Measurements from ENCODE around the gene P2RY2. TPM values are rescaled to one million over a fixed set of nuclear protein-coding genes. Genes with fewer than 3 reads are reported as not detected.
A peak's percentile ranks its signal among the peaks of the same experiment; 100 is the strongest.
"Not testable (repeated sequence)": the region's sequence is repeated elsewhere in the genome, so short reads cannot be mapped to it uniquely, and the experiment has no call there.

The P2RY2 gene
- total and polyA plus RNA-seq, 9 donors = 0.43 to 1.7 (median 1.0) TPM

DNA sequence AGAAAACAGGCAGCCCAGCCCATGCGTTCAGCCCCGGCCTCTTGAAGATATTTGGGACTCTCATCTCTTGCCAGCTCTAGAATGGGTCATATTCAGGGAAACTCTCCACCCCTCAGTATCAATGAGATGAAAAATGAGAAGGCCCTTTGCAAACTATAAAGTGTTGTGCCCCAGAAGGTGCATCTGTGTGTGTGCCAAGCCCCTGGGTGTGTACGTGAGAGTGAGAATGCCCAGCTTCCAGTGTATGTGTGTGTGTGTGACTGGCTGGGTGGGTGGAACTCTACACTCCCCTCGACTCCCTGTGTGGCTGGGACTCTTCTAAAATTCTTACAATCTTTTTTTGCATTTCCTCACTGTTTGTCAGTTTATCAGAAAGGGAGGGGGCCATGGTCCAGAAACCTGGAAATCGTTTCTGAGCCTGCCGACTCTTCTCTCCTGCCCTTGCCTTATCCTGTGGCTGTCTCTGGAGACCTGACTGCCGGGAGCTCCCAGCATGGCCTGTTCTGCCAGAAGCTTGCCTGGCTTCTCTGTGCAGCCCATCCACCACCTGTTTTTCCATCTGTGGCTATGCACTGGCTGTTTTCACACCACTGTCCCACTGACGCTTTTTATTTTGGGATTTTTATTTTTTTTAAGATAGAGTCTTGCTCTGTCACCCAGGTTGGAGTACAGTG, 55.3 kb downstream of the P2RY2 start:
- DNase-seq = peak; percentile 40
- Histone ChIP-seq H3K36me3 (ENCODE audit: control insufficient read depth, insufficient read depth, low read length) (no peaks in the 10 kb centered on the region), H3K4me3 (ENCODE audit: low read length) (peak overlapping the region; percentile 25), H3K27me3 (ENCODE audit: control insufficient read depth, insufficient read depth, low read length) (no peaks in the 10 kb centered on the region), H3K27ac (ENCODE audit: low read length) (peak overlapping the region; percentile 29), H3K4me1 (ENCODE audit: control insufficient read depth, insufficient read depth, low read length) (peaks cover 23% of the 10 kb centered on the region), H3K9me3 (replicated peaks; ENCODE audit: control insufficient read depth, low read depth, low read length) (no peaks in the 10 kb centered on the region)
- WGBS (ENCODE audit: insufficient coverage) = 10% methylated on average over 3 of the region's 8 CpGs

DNA sequence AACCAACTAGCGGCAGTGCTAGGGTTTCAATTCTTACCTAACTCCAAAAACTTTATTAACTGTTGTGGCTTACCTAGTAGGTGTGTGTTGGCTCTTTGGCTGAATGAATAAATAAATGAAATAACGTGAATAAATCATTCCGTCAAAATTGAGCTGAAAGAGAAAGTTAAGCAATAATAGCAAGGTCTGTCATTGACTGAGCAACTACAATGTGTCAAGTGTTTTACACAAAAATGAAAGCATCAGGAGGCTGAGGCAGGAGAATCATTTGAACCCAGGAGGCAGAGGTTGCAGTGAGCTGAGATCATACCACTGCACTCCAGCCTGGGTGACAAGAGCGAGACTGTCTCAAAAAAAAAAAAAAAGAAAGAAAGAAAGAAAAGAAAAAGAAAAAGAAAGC, 56.1 kb downstream of the P2RY2 start:
- not testable (repeated sequence) for H3K36me3 ChIP-seq (ENCODE audit: control insufficient read depth, insufficient read depth, low read length); H3K4me3 ChIP-seq (ENCODE audit: low read length); DNase-seq; H3K27ac ChIP-seq (ENCODE audit: low read length); H3K9me3 ChIP-seq (replicated peaks; ENCODE audit: control insufficient read depth, low read depth, low read length); H3K27me3 ChIP-seq (ENCODE audit: control insufficient read depth, insufficient read depth, low read length)
- H3K4me1 ChIP-seq (ENCODE audit: control insufficient read depth, insufficient read depth, low read length) = peaks cover 21% of the 10 kb centered on the region
- 92% methylated on average over 3 of the region's 4 CpGs for WGBS (ENCODE audit: insufficient coverage)

DNA sequence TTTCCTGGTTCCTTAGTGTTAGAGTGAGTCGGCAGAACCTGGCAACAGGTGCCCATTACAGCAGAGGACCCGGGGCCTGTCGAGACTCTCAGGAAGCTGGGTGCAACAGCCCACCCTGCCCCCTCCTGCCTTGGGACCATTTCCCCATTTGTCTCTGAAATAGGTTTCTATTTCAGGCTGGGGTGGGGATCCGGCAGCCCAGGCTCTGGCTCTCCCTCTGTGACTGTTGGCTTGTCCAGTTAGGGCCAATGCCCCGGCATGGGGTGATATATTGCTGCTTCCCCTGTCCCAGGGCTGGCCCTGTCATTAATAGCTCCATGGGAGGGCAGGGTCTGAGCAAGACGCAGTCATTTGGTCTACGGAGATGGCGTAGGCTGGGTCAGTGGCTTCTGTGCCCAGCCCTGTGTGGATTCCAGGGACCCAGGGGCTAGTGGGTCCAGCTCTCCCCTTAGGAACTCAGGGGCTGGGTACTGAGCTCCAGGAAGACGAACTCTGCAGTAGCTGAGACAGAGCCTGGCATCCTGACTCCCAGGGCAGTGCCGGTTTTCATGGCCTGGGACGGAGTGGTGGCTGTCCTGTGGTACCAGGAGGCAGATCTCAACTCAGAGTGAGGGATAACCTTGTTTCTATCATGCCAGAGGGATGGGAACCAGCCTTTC, 56.8 kb downstream of the P2RY2 start:
- Histone ChIP-seq H3K4me3 (ENCODE audit: low read length) (no peak overlapping the region), H3K9me3 (replicated peaks; ENCODE audit: control insufficient read depth, low read depth, low read length) (no peaks in the 10 kb centered on the region), H3K27me3 (ENCODE audit: control insufficient read depth, insufficient read depth, low read length) (no peaks in the 10 kb centered on the region), H3K4me1 (ENCODE audit: control insufficient read depth, insufficient read depth, low read length) (peaks cover 18% of the 10 kb centered on the region), H3K27ac (ENCODE audit: low read length) (no peak overlapping the region), H3K36me3 (ENCODE audit: control insufficient read depth, insufficient read depth, low read length) (no peaks in the 10 kb centered on the region)
- no peak for DNase-seq
- 62% methylated on average over 10 of the region's 11 CpGs for WGBS (ENCODE audit: insufficient coverage)

DNA sequence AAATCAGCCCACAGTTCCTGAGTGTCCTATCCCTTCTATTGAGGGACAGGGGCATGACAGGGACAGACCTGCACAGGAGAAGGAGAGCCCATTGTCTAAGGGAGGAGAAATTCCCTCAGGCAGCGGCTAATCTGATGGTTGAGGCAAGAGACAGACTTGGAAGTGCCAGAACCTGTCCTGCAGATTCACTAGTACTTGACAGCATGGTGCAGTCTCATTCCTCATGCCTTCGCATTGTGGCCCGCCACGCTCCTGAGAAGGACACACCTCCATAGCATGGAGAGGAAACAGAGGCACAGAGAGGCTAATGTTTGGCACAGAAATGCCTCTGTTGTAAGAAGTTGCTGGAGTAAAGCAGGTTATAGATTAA, 57.3 kb downstream of the P2RY2 start:
- no peak overlapping the region for H3K4me3 ChIP-seq (ENCODE audit: low read length)
- no peak for DNase-seq
- WGBS (ENCODE audit: insufficient coverage) = 100% methylated on average over 1 of the region's 4 CpGs
- no peaks in the 10 kb centered on the region for H3K27me3 ChIP-seq (ENCODE audit: control insufficient read depth, insufficient read depth, low read length)
- H3K36me3 ChIP-seq (ENCODE audit: control insufficient read depth, insufficient read depth, low read length) = no peaks in the 10 kb centered on the region
- H3K9me3 ChIP-seq (replicated peaks; ENCODE audit: control insufficient read depth, low read depth, low read length) = no peaks in the 10 kb centered on the region
- H3K27ac ChIP-seq (ENCODE audit: low read length) = no peak overlapping the region
- peaks cover 16% of the 10 kb centered on the region for H3K4me1 ChIP-seq (ENCODE audit: control insufficient read depth, insufficient read depth, low read length)

DNA sequence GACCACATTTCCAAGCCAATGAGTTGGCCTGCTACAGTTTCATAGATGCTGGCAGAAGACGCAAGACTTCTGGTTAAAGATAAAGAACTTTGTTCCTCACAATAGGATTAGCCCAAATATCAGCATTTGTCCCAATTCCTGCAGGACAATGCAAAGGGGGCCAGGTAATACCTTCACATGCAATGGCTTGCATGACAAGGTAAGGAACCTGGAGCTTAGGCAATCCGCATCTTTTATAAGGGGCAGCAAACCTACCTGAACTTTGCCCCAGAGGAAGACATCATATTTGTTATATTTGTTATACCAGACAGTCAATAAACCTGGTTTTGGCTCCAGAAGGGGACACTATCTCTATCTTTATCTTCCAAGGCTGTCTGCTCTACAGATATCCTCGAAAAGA, 59.4 kb downstream of the P2RY2 start:
- no peaks in the 10 kb centered on the region for H3K9me3 ChIP-seq (replicated peaks; ENCODE audit: control insufficient read depth, low read depth, low read length)
- H3K27me3 ChIP-seq (ENCODE audit: control insufficient read depth, insufficient read depth, low read length) = no peaks in the 10 kb centered on the region
- H3K4me1 ChIP-seq (ENCODE audit: control insufficient read depth, insufficient read depth, low read length) = peaks cover 26% of the 10 kb centered on the region
- H3K4me3 ChIP-seq (ENCODE audit: low read length) = no peak overlapping the region
- no CpG with 5 or more reads among the region's 3 CpGs for WGBS (ENCODE audit: insufficient coverage)
- H3K36me3 ChIP-seq (ENCODE audit: control insufficient read depth, insufficient read depth, low read length) = no peaks in the 10 kb centered on the region
- no peak overlapping the region for H3K27ac ChIP-seq (ENCODE audit: low read length)
- no peak for DNase-seq

DNA sequence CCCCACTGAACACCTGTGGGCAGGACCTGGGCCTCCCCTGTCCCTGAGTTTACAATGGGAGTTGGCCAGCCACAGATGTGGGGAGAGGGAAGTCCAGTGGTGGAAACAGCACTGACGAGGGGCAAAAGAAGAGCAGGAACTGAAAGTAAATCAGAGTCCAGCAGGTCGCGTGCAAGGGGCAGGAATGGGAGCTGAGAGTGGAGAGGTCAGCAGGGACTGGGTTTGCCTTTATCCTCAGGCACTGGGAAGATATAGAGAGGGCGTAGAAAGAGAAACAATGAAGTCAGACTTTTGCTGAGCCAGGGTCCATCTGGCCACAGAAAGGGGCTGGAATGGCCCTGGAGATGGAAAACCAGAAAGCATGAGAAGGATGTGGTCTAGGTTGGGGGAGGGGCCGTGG, 62.5 kb downstream of the P2RY2 start:
- Histone ChIP-seq H3K4me3 (ENCODE audit: low read length) (no peak overlapping the region), H3K27me3 (ENCODE audit: control insufficient read depth, insufficient read depth, low read length) (no peaks in the 10 kb centered on the region), H3K9me3 (replicated peaks; ENCODE audit: control insufficient read depth, low read depth, low read length) (no peaks in the 10 kb centered on the region), H3K27ac (ENCODE audit: low read length) (peak overlapping the region; percentile 29), H3K36me3 (ENCODE audit: control insufficient read depth, insufficient read depth, low read length) (no peaks in the 10 kb centered on the region), H3K4me1 (ENCODE audit: control insufficient read depth, insufficient read depth, low read length) (peaks cover 10% of the 10 kb centered on the region)
- DNase-seq = peak; percentile 74
- 69% methylated on average over 5 of the region's 5 CpGs for WGBS (ENCODE audit: insufficient coverage)

DNA sequence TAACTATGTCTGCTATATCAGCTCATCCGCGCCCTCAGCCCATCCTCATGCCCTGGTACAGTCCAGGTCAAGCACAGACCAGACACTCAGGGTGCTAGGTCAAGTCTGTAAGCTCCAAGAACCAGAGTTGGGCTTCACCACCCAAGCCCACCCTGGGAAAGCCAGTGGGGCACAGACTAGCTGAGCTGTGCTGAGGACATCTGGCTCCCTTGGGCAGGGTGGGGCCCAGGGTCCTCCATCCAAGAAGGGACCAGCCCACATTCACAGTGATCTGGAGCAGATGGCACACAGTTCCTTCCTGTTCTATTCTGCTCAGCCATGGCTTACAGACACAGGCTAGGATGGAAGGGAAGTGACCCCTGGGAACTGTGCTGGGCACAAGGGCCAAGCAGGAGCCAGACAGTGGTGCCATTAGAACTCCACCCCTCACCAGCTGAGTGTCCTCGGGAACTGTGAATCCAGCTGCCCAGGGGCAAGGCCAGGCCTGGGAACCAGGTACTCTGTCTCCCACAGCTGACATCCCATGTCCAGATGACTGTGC, 63.2 kb downstream of the P2RY2 start:
- DNase-seq = peak; percentile 58
- Histone ChIP-seq H3K36me3 (ENCODE audit: control insufficient read depth, insufficient read depth, low read length) (no peaks in the 10 kb centered on the region), H3K4me1 (ENCODE audit: control insufficient read depth, insufficient read depth, low read length) (peaks cover 10% of the 10 kb centered on the region), H3K27ac (ENCODE audit: low read length) (peak overlapping the region; percentile 29), H3K4me3 (ENCODE audit: low read length) (no peak overlapping the region), H3K27me3 (ENCODE audit: control insufficient read depth, insufficient read depth, low read length) (no peaks in the 10 kb centered on the region), H3K9me3 (replicated peaks; ENCODE audit: control insufficient read depth, low read depth, low read length) (no peaks in the 10 kb centered on the region)
- 95% methylated on average over 3 of the region's 3 CpGs for WGBS (ENCODE audit: insufficient coverage)

DNA sequence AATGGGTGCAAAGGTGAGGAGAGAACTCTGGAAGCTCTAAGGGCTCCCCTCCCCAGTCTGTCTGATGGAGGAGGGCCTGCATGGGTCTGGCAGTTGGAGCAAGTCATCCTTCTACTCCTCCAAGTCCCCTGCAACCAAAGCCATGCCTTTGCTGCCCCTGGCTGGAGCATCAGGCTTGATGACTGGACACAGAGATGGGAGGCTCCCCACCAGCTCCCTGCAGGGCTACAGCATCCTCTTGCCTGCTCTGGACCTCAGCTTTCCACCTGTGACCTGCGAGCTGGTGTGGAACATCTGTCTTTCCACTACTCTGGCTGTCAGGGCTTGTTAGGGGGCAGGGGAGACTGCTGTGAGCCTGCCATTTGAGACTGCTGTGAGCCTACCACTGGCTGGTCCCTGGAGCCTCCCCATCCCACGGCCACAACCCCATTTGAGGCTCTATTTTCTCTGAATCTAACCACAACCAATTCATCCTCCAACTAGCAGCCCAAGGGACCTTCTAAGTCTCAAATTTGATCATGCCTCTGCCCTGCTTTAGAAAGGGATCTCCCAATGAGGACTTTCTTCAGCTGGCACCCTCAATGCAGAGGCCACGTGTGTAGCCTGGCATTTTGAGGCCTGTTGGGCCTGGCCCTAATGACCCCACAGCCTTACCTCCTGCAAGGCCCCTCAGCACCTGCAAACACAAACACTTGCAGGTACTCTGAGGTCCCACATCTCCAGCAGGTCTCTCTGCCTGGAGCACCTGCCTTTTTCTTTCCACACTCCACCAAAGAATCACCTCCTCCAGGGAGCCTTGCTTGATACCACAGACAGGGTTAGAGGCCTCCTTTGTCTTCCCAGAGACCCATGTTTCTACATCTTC, 63.9 kb downstream of the P2RY2 start:
- 59% methylated on average over 2 of the region's 3 CpGs for WGBS (ENCODE audit: insufficient coverage)
- no peaks in the 10 kb centered on the region for H3K36me3 ChIP-seq (ENCODE audit: control insufficient read depth, insufficient read depth, low read length)
- no peak for DNase-seq
- H3K9me3 ChIP-seq (replicated peaks; ENCODE audit: control insufficient read depth, low read depth, low read length) = no peaks in the 10 kb centered on the region
- peak overlapping the region; percentile 20 for H3K27ac ChIP-seq (ENCODE audit: low read length)
- no peaks in the 10 kb centered on the region for H3K27me3 ChIP-seq (ENCODE audit: control insufficient read depth, insufficient read depth, low read length)
- peaks cover 10% of the 10 kb centered on the region for H3K4me1 ChIP-seq (ENCODE audit: control insufficient read depth, insufficient read depth, low read length)
- H3K4me3 ChIP-seq (ENCODE audit: low read length) = no peak overlapping the region

DNA sequence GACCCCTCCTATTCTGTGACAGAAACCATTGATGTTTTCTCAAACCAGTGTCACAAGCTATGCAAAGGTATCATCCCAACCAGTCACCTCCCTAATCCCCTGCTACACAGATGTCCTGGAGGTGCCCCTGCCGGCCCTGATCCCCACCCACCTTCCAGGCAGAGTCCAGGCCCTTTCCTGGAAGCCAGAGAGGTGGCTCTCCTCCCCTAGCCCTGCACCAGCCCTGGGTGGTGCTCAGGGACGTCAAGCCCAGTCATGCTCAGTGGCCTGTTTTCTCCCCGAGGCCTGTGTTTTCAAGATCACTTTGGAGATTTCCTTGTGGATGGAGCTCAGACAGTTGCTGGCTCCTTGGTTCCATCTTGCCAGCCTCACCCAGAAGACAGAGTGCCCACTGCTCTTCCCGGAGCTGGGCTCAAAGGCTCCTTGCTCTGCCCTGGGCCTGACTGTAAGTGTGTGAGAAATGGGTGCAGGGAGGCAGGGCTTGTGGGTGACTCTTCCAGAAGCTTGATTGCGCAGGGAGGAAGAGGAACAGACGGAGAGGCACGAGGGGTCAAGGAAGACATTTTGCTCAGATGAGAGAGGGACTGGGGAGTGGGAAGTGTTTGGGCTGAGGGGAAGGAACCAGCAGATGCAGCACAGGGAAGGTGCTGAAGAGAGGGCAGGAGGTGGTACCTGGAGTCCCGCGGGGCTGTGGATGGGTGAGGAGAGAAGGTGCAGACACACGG, 65.4 kb downstream of the P2RY2 start:
- Histone ChIP-seq H3K27ac (ENCODE audit: low read length) (no peak overlapping the region), H3K36me3 (ENCODE audit: control insufficient read depth, insufficient read depth, low read length) (no peaks in the 10 kb centered on the region), H3K4me1 (ENCODE audit: control insufficient read depth, insufficient read depth, low read length) (peaks cover 22% of the 10 kb centered on the region), H3K4me3 (ENCODE audit: low read length) (no peak overlapping the region), H3K9me3 (replicated peaks; ENCODE audit: control insufficient read depth, low read depth, low read length) (no peaks in the 10 kb centered on the region), H3K27me3 (ENCODE audit: control insufficient read depth, insufficient read depth, low read length) (no peaks in the 10 kb centered on the region)
- no peak for DNase-seq
- WGBS (ENCODE audit: insufficient coverage) = 60% methylated on average over 10 of the region's 10 CpGs

All from muscle of leg (tissue), 11 donors.